IPS DF 4.7 (cell line): ENCODE measurements around the gene CNKSR3.

ENCODE experiments used
- DNase-seq: peaks from one replicate; pipeline ENCODE4 v3.0.0-alpha.2; 2013; ENCODE audit warnings: low spot score; ENCODE audit errors: extremely low read depth

CNKSR3 gene

GRCh38 chr6:154457046-154457713 is 53.3 kb downstream of the CNKSR3 start:
- no peak for DNase-seq

- DNase-seq: no peak
These were observed 57.2 kb downstream of the CNKSR3 start for GRCh38 chr6:154453329-154453728.

DNA sequence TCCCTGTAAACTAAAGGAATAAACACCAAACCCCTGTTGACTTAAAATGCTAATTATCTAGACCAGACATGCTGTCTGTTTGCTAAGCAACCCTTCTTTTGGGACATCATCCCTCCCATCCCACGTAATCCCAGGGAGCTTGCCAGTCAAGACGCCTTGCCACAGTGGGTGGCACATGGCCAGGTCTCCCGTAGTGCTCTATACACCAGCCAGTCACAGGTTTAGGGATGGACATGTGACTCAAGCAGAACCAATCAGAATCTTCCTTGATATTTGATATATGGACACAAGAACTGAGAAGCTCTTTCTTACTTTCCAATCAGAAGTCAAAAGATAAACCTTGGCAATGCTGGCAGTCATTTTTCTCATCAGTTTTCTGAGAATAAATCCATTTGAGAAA is 60.0 kb downstream of the CNKSR3 start:
- no peak for DNase-seq

DNA sequence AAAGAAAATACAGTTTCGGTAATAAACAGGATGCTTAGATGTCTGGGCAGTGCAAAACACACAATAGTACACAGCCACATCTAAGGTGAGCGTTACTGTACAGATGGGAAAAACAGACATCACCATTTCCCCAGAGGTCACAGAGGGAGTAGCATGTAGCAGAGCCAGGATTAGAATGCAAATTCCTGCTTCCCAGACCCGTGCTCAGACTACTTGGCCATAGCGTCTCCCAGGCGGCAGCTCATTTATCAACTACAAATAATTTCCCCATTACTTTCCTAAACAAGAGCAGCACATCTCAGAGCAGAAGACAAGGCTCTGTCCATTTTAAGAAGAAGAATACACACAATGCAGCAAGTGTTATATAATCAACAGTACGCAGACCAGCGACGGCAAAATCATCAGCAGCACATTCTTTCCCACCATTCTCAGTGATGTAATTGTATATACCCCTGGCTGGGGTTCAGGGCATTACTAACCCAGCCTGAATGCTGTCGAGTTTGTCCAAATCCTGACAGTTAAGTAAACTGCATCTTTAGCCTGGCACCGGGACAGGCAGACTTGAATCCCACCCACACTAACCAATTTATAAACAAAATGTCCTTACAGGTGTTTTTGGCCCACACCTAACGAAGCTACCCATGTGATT is 61.9 kb downstream of the CNKSR3 start:
- DNase-seq: no peak

DNA sequence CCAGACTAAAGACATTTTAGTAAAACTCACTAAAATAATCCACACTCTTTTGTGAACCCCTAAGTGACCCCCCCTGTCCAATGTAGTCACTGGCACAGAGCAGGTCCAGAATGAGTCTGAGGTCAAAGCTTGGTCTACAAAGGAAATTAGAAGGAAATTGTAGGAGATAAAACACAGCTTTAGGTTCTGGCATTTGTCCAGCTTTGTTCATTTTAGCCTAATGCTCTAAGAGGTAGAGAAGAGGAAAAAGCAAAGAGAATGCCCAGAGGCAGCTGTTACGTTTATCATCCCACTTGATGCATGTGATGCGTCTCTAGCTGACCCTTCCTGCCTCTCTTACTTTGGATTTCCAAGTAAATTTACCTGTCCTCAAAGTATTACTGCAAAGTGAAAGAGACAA is 62.5 kb downstream of the CNKSR3 start:
- DNase-seq: no peak

DNA sequence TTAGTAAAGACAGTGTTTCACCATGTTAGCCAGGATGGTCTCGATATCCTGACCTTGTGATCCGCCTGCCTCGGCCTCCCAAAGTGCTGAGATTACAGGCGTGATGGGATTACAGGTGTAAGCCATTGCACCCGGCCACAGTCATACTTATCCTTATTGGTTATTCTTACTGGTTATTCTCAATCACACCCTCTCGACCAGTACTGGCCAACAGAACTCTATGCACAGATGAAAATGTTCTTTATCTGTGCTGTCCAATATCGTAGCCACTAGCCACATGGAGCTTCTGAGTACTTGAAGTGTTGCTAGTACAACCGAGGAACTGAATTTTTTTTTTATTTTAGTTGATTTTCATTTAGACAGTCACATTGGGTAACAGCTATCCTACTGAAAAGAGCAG is 63.5 kb downstream of the CNKSR3 start:
- DNase-seq: no peak

- DNase-seq: no peak
These were observed 65.1 kb downstream of the CNKSR3 start for GRCh38 chr6:154445417-154445816.

DNA sequence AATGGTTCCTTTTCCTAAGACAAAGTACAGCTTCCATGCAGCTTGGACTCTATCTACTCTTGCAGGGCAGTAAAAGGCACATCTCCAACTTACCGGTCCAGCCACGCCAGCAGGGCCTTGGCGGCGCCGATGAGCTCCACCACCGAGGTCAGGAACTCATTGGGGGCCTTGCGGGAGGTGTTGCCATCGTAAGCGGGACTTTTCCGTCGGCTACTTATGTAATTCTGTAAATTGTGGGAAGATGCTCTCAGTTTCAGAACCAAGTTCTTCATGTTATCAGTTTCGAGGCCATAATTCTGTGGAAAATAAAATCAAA is 68.5 kb downstream of the CNKSR3 start:
- DNase-seq: no peak

- no peak for DNase-seq
These were observed 70.0 kb downstream of the CNKSR3 start for GRCh38 chr6:154440422-154441043.

DNA sequence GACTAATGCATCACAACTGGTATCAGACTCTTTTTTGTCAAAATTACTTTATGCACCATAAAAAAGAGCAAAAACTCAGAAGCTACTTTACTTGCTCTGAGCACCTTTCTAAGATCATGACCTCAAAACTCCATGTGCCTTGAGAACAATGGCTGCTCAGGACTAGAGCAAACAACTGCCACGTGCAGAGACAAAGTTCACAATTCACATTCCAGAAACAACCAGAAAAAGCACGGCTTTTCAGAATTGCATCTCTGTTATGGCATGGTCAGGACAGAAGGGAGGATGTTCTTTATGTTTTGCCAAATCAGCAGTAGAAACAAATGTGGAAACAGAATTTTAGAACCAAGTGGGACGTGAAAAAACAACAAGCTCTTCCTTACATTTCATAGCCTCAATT is 70.5 kb downstream of the CNKSR3 start:
- DNase-seq: no peak

DNA sequence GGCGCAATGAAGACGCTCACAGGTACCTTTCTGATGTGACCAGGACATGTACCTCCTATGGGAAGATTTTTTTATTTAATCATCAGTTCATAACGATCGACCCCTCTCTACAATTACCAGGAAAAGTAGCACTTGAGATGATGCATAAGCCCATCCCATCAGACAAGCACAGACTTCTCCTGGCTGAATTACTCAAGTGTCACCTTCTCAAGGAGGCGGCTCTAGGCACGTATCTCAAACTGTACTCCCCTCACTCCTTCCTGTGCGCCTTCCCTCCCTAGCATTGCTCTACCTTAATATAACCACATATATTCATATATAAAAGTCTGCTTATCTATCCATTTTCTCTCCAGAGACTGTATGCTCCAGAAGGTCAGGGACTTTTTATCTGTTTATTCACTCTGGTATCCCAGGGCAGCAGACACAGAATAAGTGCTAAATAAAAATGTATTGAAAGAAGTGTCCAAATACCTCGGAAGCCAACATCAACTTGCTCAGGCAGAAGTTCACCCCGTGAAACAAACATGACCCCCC is 71.5 kb downstream of the CNKSR3 start:
- DNase-seq: no peak

GRCh38 chr6:154435400-154435945 is 75.0 kb downstream of the CNKSR3 start:
- no peak for DNase-seq

DNA sequence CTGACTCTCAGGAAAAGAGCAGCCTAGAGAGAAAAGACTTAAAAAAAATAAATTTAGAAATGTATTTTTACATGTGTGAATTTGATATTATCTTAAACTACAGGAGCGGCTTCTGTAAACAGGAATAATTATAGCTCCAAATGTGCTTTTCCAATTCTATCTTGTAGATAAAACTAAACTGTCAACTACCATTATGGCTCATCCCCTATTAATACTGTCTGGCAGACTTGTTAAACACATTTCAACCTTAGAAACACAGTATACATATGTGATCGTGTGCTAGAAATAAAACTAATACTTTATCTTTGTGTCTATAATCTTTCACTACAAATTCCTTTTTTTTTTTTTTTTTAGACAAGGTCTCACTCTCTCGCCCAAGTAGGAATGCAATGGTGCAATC is 75.8 kb downstream of the CNKSR3 start:
- DNase-seq: no peak

DNA sequence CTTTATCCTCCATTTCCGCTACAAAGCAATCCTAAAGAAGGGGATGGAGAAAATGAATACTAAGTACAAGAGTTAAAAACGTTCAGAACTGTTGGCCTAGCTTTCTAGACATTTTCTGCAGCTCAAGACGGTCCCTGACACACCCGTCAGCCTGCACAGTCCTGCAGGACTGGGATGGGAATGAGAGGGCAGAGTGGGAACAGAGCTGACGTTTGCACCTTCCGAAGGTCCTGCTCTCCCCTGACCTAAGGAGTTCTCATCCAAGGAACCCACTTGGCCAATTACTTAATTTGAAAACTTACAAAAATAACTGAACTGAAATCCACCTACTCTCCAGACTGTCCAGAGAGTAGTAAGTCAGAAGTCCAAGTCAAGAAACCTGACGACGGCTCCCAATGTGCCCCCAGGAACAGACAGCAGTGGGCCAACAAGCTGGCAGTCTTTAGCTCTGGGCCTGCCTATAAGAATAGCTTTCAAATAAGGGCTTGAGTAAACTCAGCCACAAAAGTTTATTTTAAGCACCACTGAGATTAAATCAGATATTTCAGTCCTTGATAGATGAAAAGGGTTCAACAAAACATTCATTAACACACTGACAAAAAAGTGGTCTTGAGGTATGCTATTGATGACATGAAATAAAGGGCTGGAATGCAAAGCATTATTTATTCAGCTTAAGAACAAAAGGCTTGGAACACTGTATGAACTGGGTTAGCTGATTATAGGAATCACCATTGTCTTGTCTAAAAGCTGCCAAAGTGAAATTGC is 76.8 kb downstream of the CNKSR3 start:
- no peak for DNase-seq

DNA sequence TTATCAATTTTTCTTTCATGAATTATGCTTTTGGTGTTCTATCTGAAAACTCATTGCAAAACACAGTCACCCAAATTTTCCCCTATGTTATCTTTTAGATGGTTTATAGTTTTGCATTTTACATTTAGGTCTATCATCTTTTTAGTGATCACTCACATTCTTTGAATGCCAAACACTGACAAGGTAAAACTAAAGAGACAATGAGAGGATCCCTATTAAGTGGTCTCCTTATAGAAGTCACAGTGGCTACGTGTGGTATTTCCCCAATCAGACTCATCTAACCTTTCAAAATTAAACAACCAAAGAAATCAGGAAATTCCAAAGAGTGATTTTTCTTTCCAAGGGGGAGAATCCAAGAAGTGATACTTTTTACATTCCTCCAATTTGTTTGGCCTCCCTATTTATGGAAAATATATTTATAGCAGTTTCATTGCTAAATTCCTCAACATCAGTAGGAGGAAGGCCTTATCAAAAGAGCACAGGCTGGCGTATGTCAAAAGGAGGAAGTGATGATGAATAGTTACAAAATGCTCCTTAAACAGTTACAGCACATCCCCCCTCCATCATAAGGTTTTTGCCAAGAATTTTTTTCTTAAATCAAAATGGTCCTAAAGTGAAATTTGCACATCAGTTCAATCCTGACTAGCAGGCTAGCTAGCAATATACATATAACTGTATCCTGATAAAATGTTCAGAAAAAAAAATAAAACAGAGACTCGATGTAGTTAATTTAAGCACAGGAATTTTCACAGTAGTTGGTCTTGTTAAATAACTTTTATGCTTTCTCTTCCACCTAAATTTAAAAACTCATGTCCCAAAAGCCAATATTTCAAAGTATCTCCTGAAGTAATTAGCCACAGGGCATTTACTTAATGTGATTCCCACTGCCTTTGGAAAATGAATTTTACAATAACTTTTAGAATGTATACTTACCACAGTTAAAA is 77.7 kb downstream of the CNKSR3 start:
- DNase-seq: no peak

GRCh38 chr6:154430481-154430919 is 80.0 kb downstream of the CNKSR3 start:
- no peak for DNase-seq

GRCh38 chr6:154429711-154430110 is 80.8 kb downstream of the CNKSR3 start:
- no peak for DNase-seq

DNA sequence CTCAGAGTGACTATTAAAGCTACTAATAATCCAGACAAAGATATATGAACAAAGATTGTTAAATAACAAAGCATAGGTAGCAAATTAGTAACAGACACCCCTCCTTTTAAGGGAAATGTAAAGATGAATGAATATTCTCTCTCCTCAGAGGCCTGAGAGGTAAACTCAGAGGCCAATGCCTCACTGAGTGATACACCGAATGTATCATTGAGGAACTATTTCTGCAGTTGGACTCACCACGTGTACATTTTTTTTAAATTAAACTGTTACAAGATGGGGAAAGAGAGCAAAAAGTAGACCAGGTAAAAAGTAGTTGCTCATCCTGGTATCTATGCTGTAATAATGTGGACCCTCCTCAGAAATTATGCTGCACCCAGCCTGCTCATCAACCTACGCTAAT is 81.6 kb downstream of the CNKSR3 start:
- no peak for DNase-seq

DNA sequence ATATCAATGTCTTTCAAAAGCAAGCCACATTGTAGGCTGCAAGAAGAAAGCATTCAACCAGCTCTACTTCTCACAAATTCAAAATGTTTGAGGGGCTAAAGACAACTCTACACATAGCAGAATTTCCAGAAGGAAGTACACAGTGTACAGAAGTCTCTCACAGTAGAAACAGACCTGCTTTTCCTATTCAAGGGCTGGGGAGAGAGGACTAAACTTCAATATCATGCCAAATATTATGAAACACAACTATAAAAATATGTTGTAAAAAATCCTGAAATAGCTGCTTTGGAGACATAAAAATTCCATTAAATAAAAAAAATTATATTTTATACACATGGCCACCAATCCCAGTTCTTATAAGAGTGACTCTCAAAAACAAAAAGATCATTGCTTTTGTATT is 83.0 kb downstream of the CNKSR3 start:
- DNase-seq: no peak

GRCh38 chr6:154426997-154427396 is 83.5 kb downstream of the CNKSR3 start:
- no peak for DNase-seq

- DNase-seq: no peak
These were observed 85.5 kb downstream of the CNKSR3 start for GRCh38 chr6:154425034-154425433.
